ENCODE results near the gene CACNG4.

CACNG4 gene

DNA sequence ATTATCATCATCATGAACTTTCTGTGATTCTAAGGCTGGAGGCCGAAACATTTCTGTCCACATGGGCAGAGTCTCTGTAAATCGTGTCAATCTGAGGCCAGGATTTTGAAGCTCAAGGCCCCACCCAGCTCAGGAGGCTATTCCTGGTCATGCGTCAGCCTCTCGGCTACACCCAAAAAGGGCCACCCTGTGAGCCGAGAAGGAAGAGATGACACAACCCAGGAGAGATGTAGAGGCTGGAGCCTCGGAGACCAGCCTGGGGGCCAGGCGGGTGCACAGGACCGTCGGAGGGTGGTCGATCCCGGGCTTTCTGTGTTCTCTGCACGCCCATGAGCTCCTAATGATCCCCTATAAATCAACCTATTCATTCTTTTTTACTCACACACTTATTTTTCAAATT is 78.8 kb downstream of the CACNG4 start:
- DNase-seq (ENCODE audit: low spot score): no peak

GRCh38 chr17:67044016-67044772 is 79.7 kb downstream of the CACNG4 start, which contains the start of gene CACNG1:
TSS of gene CACNG1 (plus strand) at chr17:67044554. CDS start at chr17:67044661, 107 bp downstream.
- no peak for DNase-seq (ENCODE audit: low spot score)

DNA sequence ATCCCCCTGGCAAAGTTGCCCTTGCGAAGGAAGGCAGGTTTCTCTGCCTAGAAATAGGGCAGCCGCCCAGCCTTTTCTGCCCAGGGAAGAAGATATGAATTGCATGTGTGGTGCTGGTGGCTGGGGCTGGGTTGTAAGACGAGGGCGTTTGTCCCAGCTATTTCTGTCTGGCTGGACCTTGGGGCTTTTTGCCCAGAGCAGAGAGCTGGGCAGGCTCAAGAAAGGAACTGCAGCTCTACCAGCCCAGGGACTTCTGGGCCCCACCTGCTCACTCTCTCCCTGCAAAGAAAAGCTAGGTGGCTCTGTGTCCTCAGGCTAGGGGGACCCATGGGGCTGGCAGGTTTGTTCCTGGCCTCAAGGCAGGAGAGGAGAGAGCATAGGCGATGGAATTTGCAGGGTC is 80.4 kb downstream of the CACNG4 start:
- no peak for DNase-seq (ENCODE audit: low spot score)

DNA sequence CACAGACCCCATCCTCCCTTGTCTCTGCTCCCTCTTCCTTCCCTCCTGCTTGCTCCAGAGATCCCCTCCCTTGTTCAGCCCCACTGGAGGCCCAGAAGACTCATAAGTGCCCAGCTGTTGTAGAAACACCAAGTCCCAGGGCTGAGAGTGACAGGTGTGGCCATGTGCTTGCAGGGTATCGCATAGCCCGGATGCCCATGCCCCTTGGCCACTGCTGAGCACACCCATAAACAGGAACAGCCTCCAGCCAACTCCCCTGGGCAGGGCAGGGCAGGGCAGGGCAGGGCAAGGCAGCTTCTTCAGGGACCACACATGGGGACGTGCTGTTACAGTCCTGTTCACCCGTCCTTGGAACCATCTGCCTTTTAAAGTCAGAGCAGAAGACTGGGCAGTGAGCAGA is 81.9 kb downstream of the CACNG4 start:
- no peak for DNase-seq (ENCODE audit: low spot score)

GRCh38 chr17:67047382-67047781 is 82.9 kb downstream of the CACNG4 start:
- DNase-seq (ENCODE audit: low spot score): no peak

- DNase-seq (ENCODE audit: low spot score): no peak
Measured at GRCh38 chr17:67049025-67049739, 84.7 kb downstream of the CACNG4 start.

DNA sequence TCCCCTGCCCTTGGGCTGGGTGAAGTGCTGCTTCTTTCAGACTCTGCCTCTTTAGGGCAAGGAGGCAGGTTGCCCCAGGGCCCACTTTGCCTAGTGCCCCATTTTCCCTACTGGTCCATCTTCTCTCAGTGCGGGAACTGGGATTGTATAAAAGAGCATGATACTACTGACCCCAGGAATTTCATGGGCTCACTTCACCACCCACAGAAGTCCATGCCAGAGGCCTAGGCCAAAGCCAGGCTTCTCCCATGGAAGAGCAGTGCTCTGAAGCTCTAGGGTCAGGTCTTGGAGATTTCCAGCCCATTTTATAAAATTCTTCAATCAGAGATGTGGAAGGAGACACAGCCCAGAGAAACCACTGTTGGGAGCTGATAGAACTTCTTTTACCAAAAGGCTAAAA is 85.6 kb downstream of the CACNG4 start:
- no peak for DNase-seq (ENCODE audit: low spot score)

DNA sequence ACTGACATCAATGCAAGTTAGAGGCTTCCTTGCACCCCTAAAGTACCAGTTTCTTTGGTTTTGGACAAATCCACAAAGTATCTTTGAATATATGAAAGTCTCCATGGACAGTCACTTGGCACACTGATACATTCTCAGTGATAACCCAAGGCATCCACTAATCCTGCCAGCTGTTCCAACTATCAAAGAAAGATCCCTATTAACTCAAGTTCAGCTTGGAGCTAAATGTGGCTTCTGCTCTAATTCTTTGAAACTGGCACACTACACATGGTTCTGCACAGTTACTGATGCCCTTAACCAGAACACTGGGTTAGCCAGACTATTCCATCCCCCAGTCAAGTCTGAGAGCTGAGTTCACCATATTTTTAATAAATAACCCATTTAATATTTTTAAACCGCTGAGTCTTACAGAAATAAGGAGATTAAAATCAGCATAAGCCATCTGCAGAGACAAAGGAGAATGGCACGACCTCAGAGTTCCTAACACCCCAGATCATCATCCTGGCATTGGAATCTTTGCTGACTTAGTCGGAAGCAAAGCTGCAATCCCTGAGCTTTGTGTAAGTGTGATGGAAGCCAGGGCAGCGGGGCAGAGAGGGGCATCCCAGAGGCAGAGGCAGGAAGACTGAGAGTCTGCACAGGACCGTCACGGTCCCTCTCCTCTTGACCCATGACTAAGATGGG is 86.1 kb downstream of the CACNG4 start:
- DNase-seq (ENCODE audit: low spot score): no peak

GRCh38 chr17:67051155-67051538 is 86.6 kb downstream of the CACNG4 start:
- no peak for DNase-seq (ENCODE audit: low spot score)

- DNase-seq (ENCODE audit: low spot score): no peak
Measured at GRCh38 chr17:67051837-67052236, 87.3 kb downstream of the CACNG4 start.

GRCh38 chr17:67052720-67053437 is 88.4 kb downstream of the CACNG4 start:
- no peak for DNase-seq (ENCODE audit: low spot score)

GRCh38 chr17:67053438-67054000 is 89.0 kb downstream of the CACNG4 start:
- no peak for DNase-seq (ENCODE audit: low spot score)

- DNase-seq (ENCODE audit: low spot score): no peak
Measured at GRCh38 chr17:67054011-67054591, 89.6 kb downstream of the CACNG4 start.

DNA sequence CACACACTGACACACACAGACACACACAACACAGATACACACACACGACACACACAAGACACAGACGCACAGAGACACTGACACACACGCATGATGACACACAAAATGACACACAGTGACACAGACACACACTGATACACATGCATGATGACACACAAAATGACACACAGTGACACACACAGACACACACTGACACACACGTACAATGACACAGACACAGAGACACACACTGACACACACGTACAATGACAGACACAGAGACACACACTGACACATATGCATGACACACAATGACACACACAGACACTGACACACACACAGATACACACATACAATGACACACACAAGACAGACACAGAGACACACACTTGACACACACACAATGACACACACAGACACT is 90.1 kb downstream of the CACNG4 start:
- DNase-seq (ENCODE audit: low spot score): no peak

DNA sequence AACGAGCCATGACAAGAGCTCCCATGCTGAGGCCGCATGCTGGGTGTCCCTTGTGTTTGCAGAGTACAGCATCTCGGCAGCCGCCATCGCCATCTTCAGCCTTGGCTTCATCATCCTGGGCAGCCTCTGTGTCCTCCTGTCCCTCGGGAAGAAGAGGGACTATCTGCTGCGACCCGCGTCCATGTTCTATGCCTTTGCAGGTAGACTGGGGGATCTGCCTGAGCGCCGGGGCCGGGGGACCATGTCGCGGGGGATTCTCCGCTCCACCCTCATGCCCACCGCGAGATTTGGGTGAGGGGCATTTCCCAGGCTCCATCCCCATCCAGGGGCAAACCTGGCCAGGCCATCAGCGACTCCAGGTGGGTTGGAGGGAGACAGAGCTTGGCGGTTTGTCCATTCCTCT is 90.5 kb downstream of the CACNG4 start:
- DNase-seq (ENCODE audit: low spot score): no peak

GRCh38 chr17:67055811-67056745 is 91.6 kb downstream of the CACNG4 start:
- no peak for DNase-seq (ENCODE audit: low spot score)

GRCh38 chr17:67056746-67057490 is 92.4 kb downstream of the CACNG4 start:
- DNase-seq (ENCODE audit: low spot score): no peak

DNA sequence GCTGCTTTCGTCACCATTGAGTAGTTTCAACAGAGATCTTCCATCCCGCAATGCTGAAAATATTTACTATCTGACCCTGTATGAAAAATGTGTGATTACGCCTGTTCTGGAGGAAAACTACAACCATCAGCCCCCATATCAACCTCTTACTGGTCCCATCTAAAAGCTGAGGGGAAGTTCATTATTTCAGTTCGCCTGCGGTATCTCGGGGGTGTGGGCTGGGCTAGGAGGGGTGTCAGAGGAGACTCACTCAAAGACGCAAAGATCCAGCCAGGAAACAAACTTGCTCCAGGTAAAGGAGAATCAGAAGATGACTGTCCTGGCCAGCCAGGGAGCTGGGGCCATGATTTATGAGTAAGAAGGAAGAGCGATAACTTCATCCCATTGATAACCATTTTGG is 93.5 kb downstream of the CACNG4 start:
- DNase-seq (ENCODE audit: low spot score): no peak

DNA sequence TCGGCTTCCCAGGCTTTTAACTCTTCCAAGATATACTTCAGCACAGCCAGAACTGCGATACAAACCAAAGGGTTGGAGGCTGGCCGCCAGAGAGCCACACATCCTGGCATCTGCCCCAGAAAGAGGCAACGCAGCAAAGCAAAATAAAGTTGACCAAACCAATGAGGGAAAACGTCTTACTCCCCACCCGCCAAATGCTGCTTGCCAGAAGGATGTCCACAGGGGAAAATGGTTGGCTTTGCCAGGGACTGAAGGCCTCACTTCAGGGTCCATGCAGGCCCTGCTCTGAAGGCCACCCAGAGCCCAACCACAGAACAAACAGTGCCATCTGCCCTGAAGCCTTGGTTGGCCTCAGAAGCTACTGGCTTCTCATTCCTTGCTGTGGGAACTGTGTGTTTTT is 94.9 kb downstream of the CACNG4 start:
- DNase-seq (ENCODE audit: low spot score): no peak

GRCh38 chr17:67063141-67063540 is 98.6 kb downstream of the CACNG4 start:
- DNase-seq (ENCODE audit: low spot score): peak; percentile 38

Data from hepatic stellate cell (primary cell).